HG02870 (cell line): Measurements from ENCODE around the gene EML6.
A peak's percentile ranks its signal among the peaks of the same experiment; 100 is the strongest.
"Not testable (repeated sequence)": the region's sequence is repeated elsewhere in the genome, so short reads cannot be mapped to it uniquely, and the experiment has no call there.

ENCODE experiments used
- ATAC-seq: cut with Tn5 transposase; IDR thresholded peaks from one replicate; pipeline ENCODE4 v1.9.1; 2021; ENCODE audit warnings: mild to moderate bottlenecking, moderate library complexity; ENCODE audit not compliant: unreplicated experiment

EML6 gene

GRCh38 chr2:54979321-54980044 is 256.0 kb downstream of the EML6 start:
- ATAC-seq: no peak

- no peak for ATAC-seq
Observed at GRCh38 chr2:54981385-54981784, 257.9 kb downstream of the EML6 start.

GRCh38 chr2:54983345-54984220 is 260.1 kb downstream of the EML6 start:
- ATAC-seq: no peak

DNA sequence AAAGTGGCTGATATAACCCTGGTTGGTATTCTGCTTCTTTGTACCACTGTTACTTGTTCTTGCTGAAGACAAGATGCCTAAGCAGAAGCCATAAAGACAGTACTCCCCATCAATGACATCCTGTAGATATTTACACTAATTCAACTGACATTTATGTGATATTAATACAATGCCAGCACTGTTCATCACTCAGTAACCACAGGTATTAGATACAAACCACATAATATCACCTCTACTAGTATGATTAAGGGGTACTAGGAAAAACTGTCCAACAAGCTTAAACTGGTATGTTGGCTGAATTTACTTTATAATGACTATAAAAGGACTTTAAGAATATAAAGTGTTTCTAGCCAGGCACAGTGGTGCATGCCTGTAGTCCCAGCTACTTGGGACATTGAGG is 261.0 kb downstream of the EML6 start:
- ATAC-seq: no peak

DNA sequence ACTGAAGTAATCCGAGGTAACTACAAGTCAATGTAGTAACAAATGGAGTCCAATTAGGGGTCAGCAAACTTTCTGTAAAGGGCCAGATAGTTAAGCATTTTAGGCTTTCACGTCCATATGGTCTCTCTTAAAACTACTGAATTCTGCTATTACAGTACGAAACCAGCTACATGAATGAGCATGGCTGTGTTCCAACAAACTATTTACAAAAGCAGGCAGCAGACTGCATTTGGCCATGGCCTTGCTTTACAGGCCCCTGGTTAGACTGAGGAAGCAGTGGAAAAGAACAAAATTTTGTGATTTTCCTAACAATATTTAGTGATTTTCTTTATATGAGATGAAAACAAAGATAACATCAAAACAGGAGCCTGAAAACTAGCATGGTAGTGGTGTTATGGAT is 262.8 kb downstream of the EML6 start:
- ATAC-seq: no peak

GRCh38 chr2:54988612-54989011 is 265.1 kb downstream of the EML6 start:
- no peak for ATAC-seq

DNA sequence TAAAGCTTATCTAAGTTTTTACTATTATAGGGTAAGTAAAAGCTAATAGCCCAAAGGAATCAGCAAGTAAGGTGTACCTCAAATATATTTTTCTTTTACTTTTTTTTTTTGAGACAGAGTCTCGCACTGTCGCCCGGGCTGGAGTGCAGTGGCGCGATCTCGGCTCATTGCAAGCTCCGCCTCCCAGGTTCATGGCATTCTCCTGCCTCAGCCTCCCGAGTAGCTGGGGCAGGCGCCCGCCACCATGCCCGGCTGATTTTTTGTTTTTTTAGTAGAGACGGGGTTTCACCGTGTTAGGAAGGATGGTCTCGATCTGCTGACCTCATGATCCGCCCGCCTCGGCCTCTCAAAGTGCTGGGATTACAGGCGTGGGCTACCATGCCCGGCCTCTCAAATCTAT is 267.2 kb downstream of the EML6 start:
- ATAC-seq: not testable (repeated sequence)

GRCh38 chr2:54995553-54995952 is 272.1 kb downstream of the EML6 start:
- peak; percentile 80 for ATAC-seq

DNA sequence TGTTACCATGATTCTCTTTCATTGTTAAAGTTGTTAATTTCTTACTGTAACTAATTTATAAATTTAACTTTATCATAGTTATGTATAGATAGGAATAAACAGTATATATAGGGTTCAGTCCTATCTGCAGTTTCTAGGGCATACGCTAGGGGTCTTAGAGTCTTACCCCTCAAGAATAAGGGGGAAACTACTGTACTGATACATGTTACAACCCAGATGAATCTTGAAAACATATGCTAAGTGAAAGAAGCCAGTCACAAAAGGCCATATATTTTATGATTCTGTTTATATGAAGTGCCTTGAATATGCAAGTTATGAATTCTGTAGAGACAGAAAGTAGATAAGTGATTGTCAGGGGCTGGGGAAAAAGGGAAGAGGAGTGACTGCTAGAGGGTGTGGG is 274.4 kb downstream of the EML6 start:
- ATAC-seq: no peak

GRCh38 chr2:54999182-54999581 is 275.7 kb downstream of the EML6 start:
- no peak for ATAC-seq

- ATAC-seq: no peak
Observed at GRCh38 chr2:55000341-55000740, 276.9 kb downstream of the EML6 start.

DNA sequence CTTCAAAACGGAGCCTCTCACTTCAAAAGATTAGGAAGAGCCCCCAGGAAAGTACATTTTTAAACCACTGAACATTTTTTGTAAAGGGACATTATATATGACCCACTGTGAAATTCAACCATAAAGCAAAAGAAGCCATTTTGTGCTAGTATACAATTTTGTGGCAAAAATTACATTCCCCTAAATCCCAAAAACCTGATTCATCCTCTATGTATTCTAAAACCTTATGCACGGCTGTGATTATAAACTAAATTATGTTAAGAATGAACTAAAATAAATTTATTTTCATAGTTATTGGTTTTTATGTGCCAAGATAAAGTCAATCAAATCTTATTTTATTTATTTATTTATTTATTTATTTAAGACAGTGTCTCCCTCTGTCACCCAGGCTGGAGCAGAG is 278.3 kb downstream of the EML6 start:
- no peak for ATAC-seq

GRCh38 chr2:55003706-55004639 is 280.5 kb downstream of the EML6 start:
- no peak for ATAC-seq

- no peak for ATAC-seq
Observed at GRCh38 chr2:55006306-55006705, 282.8 kb downstream of the EML6 start.

GRCh38 chr2:55009277-55010060 is 286.0 kb downstream of the EML6 start:
- ATAC-seq: no peak

- peak; percentile 82 for ATAC-seq
Observed at GRCh38 chr2:55010149-55010591, 286.7 kb downstream of the EML6 start.

GRCh38 chr2:55010915-55011314 is 287.5 kb downstream of the EML6 start:
- no peak for ATAC-seq

GRCh38 chr2:55011831-55012671 is 288.6 kb downstream of the EML6 start:
- ATAC-seq: no peak
